Neuronal stem cell (in vitro differentiated cells): Measurements from ENCODE around the gene DHX30.

Experiments used
- DNase-seq: peaks from one replicate; pipeline ENCODE4 v3.0.0-alpha.2; 2013; ENCODE audit warnings: low spot score
- H2AFZ ChIP-seq: one replicate; pipeline ENCODE4 v1.6.1; 2013; ENCODE audit warnings: mild to moderate bottlenecking, low read length, inconsistent platforms
- H2AK5ac ChIP-seq: 2 replicates; pipeline ENCODE4 v1.6.1; 2013; ENCODE audit warnings: low read depth, mild to moderate bottlenecking, inconsistent platforms, low read length, moderate library complexity, mixed read lengths
- H2BK120ac ChIP-seq: 2 replicates; pipeline ENCODE4 v1.6.1; 2013; ENCODE audit warnings: low read depth, mild to moderate bottlenecking, inconsistent platforms, low read length, moderate library complexity, mixed read lengths
- H2BK12ac ChIP-seq: one replicate; pipeline ENCODE4 v1.6.1; 2013; ENCODE audit warnings: low read length, inconsistent platforms
- H2BK15ac ChIP-seq: 2 replicates; pipeline ENCODE4 v1.6.1; 2013; ENCODE audit warnings: mild to moderate bottlenecking, low read length, inconsistent platforms, mixed read lengths
- H2BK5ac ChIP-seq: one replicate; pipeline ENCODE4 v1.6.1; 2013; ENCODE audit warnings: inconsistent platforms, mild to moderate bottlenecking, low read length, moderate library complexity
- H3K14ac ChIP-seq: one replicate; pipeline ENCODE4 v1.6.1; 2013; ENCODE audit warnings: low read length, inconsistent platforms
- H3K18ac ChIP-seq: 2 replicates; pipeline ENCODE4 v1.6.1; 2013; ENCODE audit warnings: low read length, inconsistent platforms
- H3K23ac ChIP-seq: 2 replicates; pipeline ENCODE4 v1.6.1; 2013; ENCODE audit warnings: low read depth, mild to moderate bottlenecking, mixed read lengths, low read length, inconsistent platforms; ENCODE audit not compliant: poor library complexity
- H3K27ac ChIP-seq: replicated peaks from 3 replicates; pipeline ENCODE4 v1.5.1; 2013; ENCODE audit warnings: low read length, inconsistent platforms
- H3K27me3 ChIP-seq, 3 experiments: 2 replicates each; pipeline ENCODE4 v1.6.1; 2013; ENCODE audit warnings: low read length in 3 of 3, mild to moderate bottlenecking in 2 of 3, inconsistent platforms in 1 of 3, low read depth in 1 of 3, mixed read lengths in 1 of 3, moderate library complexity in 1 of 3; ENCODE audit not compliant: control insufficient read depth in 3 of 3, insufficient read depth in 3 of 3
- H3K36me3 ChIP-seq, 2 donors: replicated peaks in 1 of 2; 2 replicates each; pipeline ENCODE4 v1.6.1; 2013; ENCODE audit warnings: low read length in 2 of 2; ENCODE audit not compliant: control insufficient read depth in 2 of 2, insufficient read depth in 2 of 2
- H3K4ac ChIP-seq: 2 replicates; pipeline ENCODE4 v1.6.1; 2013; ENCODE audit warnings: inconsistent platforms, mild to moderate bottlenecking, low read length, moderate library complexity
- H3K4me1 ChIP-seq, 2 donors: 1 replicate in 1 of 2; 2 replicates in 1 of 2; pipeline ENCODE4 v1.6.1; 2013; ENCODE audit warnings: low read length in 2 of 2, low read depth in 1 of 2; ENCODE audit not compliant: control insufficient read depth in 2 of 2, insufficient read depth in 1 of 2
- H3K4me2 ChIP-seq: one replicate; pipeline ENCODE4 v1.6.1; 2013; ENCODE audit warnings: mild to moderate bottlenecking, low read length, inconsistent platforms; ENCODE audit not compliant: insufficient read depth, poor library complexity, severe bottlenecking
- H3K4me3 ChIP-seq, 2 donors: 2 replicates each; pipeline ENCODE4 v1.5.1; 2013; ENCODE audit warnings: low read length in 2 of 2, mild to moderate bottlenecking in 2 of 2, inconsistent platforms in 1 of 2, moderate library complexity in 1 of 2
- H3K79me1 ChIP-seq: one replicate; pipeline ENCODE4 v1.6.1; 2013; ENCODE audit warnings: low read depth, mild to moderate bottlenecking, inconsistent platforms, low read length, moderate library complexity
- H3K9ac ChIP-seq: one replicate; pipeline ENCODE4 v1.6.1; 2013; ENCODE audit warnings: mild to moderate bottlenecking, low read depth, low read length, inconsistent platforms; ENCODE audit not compliant: poor library complexity
- H3K9me3 ChIP-seq, 2 donors: replicated peaks in 1 of 2; 2 replicates each; pipeline versions ENCODE3 to v1.6.1; 2013; ENCODE audit warnings: low read length in 2 of 2, mild to moderate bottlenecking in 2 of 2, inconsistent platforms in 1 of 2, low read depth in 1 of 2, mixed read lengths in 1 of 2, moderate library complexity in 1 of 2; ENCODE audit not compliant: control insufficient read depth in 2 of 2, insufficient read depth in 1 of 2
- H4K8ac ChIP-seq: one replicate; pipeline ENCODE4 v1.6.1; 2013; ENCODE audit warnings: low read depth, mild to moderate bottlenecking, inconsistent platforms, low read length, moderate library complexity
- H4K91ac ChIP-seq: one replicate; pipeline ENCODE4 v1.6.1; 2013; ENCODE audit warnings: low read length, low read depth, mild to moderate bottlenecking, inconsistent platforms; ENCODE audit not compliant: poor library complexity
- WGBS, 2 donors: extraction: QIAGEN DNeasy Blood & Tissue Kit; methylation state at CpG; one replicate each; pipeline ENCODE4 v1.1.7; 2013; ENCODE audit warnings: missing lambda C conversion rate in 2 of 2, mixed read lengths in 1 of 2; ENCODE audit not compliant: insufficient read length in 2 of 2, insufficient replicate concordance in 1 of 2; ENCODE audit errors: extremely low coverage in 2 of 2; 5-methylcytosine and 5-hydroxymethylcytosine counted together

The DHX30 gene

DNA sequence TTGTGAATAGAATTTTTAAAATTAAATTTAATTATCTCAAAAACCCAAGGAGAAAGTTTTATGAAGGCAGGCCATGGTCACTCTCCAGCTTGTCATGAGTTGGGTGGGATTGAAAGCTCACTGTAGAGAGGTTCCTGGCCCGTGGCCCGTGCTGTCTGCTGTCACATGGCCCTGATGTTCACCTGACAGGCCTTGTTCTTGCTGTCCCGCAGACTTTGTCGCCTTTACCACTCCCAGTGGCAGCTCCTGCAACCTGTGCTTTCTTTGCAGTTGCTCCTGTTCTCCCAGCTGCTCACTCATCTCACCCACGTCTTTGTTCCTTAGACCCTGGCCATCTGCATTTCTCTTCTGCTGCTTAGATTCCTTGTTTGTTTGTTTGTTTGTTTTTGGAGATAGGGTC is 35.6 kb downstream of the DHX30 start:
- Histone ChIP-seq H3K4ac (no peak overlapping the region), H3K18ac (no peak overlapping the region), H3K9ac (peak overlapping the region; percentile 50), H3K27ac (no peak overlapping the region), H4K91ac (no peak overlapping the region), H3K4me3 (no peak overlapping the region), H2AK5ac (no peak overlapping the region), H3K9me3 (peaks cover 0 to 1% of the 10 kb centered on the region in 2 donors), H2BK15ac (no peak overlapping the region), H3K23ac (peak overlapping the region; percentile 67), H2BK12ac (no peak overlapping the region), H3K4me1 (peaks cover 0 to 2% of the 10 kb centered on the region in 2 donors), H3K4me2 (no peak overlapping the region), H4K8ac (no peak overlapping the region), H2AFZ (no peak overlapping the region), H2BK5ac (no peak overlapping the region), H3K79me1 (peaks cover 14% of the 10 kb centered on the region), H2BK120ac (no peak overlapping the region), H3K36me3 (peaks cover 66 to 98% of the 10 kb centered on the region in 2 donors), H3K27me3 (no peaks in the 10 kb centered on the region), H3K14ac (no peak overlapping the region)
- WGBS, 2 donors: no CpG with 5 or more reads among the region's 5 CpGs
- no peak for DNase-seq

DNA sequence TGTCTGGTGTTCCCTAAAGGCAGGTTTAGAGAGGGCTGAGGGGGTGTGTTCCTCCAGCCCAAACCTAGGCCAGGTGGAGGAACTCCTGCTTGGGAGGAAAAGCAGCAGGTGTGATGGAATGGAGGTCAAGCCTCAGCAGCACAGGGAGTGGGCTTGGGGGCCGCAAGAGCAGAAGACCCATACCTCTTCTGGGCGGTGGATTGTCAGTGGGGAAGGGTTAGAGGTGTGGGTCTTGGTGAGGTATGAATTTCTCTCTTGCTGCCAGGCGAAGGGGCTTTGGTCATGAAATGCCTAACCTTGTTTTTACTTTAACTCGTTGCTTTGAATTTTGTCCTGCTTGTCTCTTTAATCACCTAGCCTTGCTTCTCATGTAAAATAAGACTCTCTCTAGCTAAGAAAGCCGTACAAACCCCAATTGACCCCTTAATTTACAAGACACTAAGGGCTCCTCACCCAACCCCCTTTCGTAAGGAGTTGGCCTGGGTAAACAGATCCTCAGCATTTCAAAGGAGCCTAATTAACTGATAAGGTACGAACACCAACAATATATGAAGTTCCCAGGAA is 38.9 kb downstream of the DHX30 start:
- Histone ChIP-seq H2BK120ac (no peak overlapping the region), H2BK12ac (no peak overlapping the region), H3K36me3 (peaks cover 75 to 98% of the 10 kb centered on the region in 2 donors), H3K9me3 (peaks cover 0 to 1% of the 10 kb centered on the region in 2 donors), H3K4me2 (no peak overlapping the region), H2BK5ac (no peak overlapping the region), H3K23ac (no peak overlapping the region), H4K8ac (no peak overlapping the region), H3K79me1 (peaks cover 14% of the 10 kb centered on the region), H3K9ac (no peak overlapping the region), H3K4me1 (peaks cover 0 to 2% of the 10 kb centered on the region in 2 donors), H2AFZ (no peak overlapping the region), H3K27me3 (no peaks in the 10 kb centered on the region), H3K18ac (no peak overlapping the region), H3K4me3 (no peak overlapping the region), H2AK5ac (no peak overlapping the region), H3K27ac (no peak overlapping the region), H3K14ac (no peak overlapping the region), H2BK15ac (no peak overlapping the region), H4K91ac (no peak overlapping the region), H3K4ac (no peak overlapping the region)
- DNase-seq: no peak
- no CpG with 5 or more reads among the region's 7 CpGs for WGBS, 2 donors

DNA sequence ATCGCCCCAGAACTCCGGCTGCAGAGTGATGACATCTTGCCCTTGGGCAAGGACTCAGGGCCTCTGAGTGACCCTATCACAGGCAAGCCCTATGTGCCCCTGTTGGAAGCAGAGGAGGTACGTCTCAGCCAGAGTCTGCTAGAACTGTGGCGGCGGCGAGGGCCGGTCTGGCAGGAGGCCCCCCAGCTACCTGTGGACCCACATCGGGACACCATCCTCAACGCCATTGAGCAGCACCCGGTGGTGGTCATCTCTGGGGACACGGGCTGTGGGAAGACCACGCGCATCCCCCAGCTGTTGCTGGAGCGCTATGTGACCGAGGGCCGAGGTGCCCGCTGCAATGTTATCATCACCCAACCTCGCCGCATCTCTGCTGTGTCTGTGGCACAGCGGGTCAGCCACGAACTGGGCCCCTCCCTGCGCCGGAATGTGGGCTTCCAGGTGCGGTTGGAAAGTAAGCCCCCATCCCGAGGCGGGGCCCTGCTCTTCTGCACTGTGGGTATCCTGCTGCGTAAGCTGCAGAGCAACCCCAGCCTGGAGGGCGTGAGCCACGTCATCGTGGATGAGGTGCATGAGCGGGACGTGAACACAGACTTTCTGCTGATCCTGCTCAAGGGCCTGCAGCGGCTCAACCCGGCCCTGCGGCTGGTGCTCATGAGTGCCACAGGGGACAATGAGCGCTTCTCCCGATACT is 43.4 kb downstream of the DHX30 start:
- Histone ChIP-seq H3K18ac (no peak overlapping the region), H2BK5ac (peak overlapping the region; percentile 42), H2BK15ac (no peak overlapping the region), H3K4me2 (no peak overlapping the region), H3K4me1 (no peaks in the 10 kb centered on the region), H2AK5ac (no peak overlapping the region), H3K27me3 (no peaks in the 10 kb centered on the region), H3K4ac (no peak overlapping the region), H3K9ac (peak overlapping the region; percentile 63), H2AFZ (no peak overlapping the region), H4K8ac (no peak overlapping the region), H3K27ac (no peak overlapping the region), H3K36me3 (peaks cover 83 to 100% of the 10 kb centered on the region in 2 donors), H3K23ac (no peak overlapping the region), H2BK12ac (no peak overlapping the region), H4K91ac (no peak overlapping the region), H3K79me1 (peaks cover 3% of the 10 kb centered on the region), H2BK120ac (no peak overlapping the region), H3K9me3 (no peaks in the 10 kb centered on the region), H3K14ac (no peak overlapping the region), H3K4me3 (no peak overlapping the region)
- WGBS, 2 donors: no CpG with 5 or more reads among the region's 37 CpGs
- DNase-seq: no peak

DNA sequence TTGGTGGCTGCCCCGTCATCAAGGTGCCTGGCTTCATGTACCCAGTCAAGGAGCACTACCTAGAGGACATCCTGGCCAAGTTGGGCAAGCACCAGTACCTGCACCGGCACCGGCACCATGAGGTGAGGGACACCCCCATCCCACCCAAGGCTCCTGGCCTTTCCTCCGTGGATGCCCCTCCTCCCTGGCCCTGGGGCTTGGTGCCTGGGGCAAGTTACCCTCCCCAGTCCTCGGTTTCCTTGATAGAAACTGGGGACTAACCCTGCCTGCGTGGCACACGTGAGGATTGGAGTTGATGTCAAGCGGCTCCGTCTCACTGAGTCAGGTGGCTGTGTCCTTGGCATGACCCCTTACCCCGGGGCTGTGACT is 43.9 kb downstream of the DHX30 start:
- Histone ChIP-seq H3K4me1 (no peaks in the 10 kb centered on the region), H4K8ac (no peak overlapping the region), H2BK5ac (no peak overlapping the region), H2AFZ (no peak overlapping the region), H3K9ac (peak overlapping the region; percentile 63), H3K14ac (no peak overlapping the region), H2BK12ac (no peak overlapping the region), H3K9me3 (no peaks in the 10 kb centered on the region), H3K4me2 (no peak overlapping the region), H3K23ac (no peak overlapping the region), H3K18ac (no peak overlapping the region), H2AK5ac (no peak overlapping the region), H3K27ac (no peak overlapping the region), H3K79me1 (peaks cover 3% of the 10 kb centered on the region), H2BK15ac (no peak overlapping the region), H3K27me3 (no peaks in the 10 kb centered on the region), H3K4ac (no peak overlapping the region), H2BK120ac (no peak overlapping the region), H3K36me3 (peaks cover 80 to 100% of the 10 kb centered on the region in 2 donors), H3K4me3 (no peak overlapping the region), H4K91ac (no peak overlapping the region)
- WGBS, 2 donors: no CpG with 5 or more reads among the region's 10 CpGs
- no peak for DNase-seq
